Stimulated activated CD4-positive, alpha-beta T cell treated with anti-CD3 and anti-CD28 coated beads, Interleukin-2, amount 100 ng/mL, for 24 hours (primary cell): ENCODE results near the gene LEFTY1.
A peak's percentile ranks its signal among the peaks of the same experiment; 100 is the strongest.

ENCODE experiments used
- DNase-seq, 2 donors: peaks; one replicate each; pipeline ENCODE4 v3.0.0-alpha.2; 2020

LEFTY1 gene

GRCh38 chr1:225868631-225869330 lies 20.2 kb downstream of the LEFTY1 start:
- no peak for DNase-seq

DNA sequence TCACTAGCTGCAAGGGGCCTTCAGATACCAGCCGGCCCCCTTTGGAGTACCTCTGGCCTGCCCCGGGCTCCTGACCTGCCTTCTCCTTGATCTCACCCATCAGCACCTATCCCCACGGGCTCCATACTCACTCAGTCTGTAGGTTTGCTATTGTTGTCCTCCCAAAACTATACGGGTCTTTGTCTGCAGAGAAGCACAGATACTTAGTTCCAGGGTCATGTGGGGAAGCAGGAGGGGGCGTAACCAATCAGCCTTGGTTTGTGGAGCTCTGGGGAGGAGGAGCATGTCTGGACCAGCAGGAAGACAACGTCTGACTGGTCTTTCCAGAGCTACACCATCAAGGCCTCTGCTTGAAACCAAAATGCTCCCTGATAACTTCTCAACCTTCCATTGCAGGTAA lies 22.0 kb downstream of the LEFTY1 start:
- DNase-seq = no peak

DNA sequence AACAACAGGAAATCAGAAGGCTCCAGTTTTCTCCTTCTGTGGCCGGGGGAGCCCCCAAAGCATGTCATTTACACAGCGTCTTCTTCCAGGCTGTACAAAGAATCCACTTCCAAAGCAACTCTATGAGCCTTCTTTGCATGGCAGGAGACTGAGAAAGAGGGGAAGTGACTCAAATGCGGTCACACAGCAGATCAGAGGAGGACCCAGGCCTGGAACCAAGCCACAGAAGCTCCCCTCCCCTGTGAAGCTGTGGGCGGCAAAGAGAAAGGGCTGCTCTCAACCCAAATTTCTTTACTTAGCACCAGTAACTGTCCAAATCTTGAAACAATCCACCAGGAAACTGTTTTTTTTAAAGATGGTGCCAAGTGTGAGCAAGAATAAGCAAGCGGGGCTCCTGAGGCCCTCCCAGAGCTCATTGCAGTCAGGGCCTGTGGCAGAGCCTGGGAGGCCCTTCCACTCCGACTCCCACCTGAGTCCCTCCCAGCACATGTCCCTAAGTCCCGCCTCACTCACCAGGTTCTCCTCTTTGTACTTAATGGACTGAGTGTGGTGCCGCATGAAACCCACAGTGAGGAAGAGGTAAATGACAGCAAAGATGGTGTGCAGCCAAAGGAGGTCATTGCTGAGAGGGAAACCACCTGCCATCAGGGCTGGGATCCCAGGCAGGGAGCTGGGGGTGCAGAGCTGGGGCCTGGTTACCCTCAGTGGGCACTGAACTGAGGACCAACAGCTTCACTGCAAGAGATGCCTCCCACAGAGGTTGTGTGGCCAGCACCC lies 22.7 kb downstream of the LEFTY1 start:
- peak; percentile 76 for DNase-seq

DNA sequence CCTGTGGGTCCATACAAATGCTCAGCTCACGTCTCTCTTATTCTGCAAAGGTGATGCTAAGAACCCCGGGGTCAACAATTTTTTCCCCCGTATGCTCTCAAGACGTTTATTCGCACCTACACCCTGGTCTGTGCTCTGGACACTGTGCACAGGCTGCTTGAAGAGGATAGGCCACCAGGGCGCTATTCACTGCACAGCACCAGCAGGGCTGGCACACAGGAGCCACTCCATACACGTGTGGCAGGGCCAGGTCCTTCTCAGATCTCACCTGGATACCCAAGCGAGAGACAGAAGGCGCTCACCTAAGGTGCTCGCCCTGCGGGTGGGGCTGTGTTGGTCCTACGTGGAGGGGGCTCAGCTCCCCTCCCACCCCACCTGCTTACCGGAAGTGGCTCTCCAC lies 23.4 kb downstream of the LEFTY1 start:
- no peak for DNase-seq

DNA sequence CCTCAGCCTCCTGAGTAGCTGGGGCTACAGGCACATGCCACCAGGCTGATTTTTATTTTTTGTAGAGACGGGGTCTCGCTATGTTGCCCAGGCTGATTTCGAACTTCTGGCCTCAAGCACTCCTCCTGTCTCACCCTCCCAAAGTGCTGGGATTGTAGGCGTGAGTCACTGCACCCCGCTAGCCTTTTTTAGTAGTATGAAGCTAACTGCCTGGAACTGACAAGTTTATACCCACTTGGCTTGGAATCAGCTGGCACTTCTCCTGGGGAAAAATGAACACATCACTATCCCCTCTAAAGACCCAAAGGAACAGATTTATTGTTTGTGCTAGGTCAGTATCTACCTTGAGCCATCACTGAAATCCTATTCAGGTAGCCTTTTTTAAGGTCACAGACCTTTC lies 25.8 kb downstream of the LEFTY1 start:
- no peak for DNase-seq

GRCh38 chr1:225862581-225862950 lies 26.4 kb downstream of the LEFTY1 start:
- no peak for DNase-seq

DNA sequence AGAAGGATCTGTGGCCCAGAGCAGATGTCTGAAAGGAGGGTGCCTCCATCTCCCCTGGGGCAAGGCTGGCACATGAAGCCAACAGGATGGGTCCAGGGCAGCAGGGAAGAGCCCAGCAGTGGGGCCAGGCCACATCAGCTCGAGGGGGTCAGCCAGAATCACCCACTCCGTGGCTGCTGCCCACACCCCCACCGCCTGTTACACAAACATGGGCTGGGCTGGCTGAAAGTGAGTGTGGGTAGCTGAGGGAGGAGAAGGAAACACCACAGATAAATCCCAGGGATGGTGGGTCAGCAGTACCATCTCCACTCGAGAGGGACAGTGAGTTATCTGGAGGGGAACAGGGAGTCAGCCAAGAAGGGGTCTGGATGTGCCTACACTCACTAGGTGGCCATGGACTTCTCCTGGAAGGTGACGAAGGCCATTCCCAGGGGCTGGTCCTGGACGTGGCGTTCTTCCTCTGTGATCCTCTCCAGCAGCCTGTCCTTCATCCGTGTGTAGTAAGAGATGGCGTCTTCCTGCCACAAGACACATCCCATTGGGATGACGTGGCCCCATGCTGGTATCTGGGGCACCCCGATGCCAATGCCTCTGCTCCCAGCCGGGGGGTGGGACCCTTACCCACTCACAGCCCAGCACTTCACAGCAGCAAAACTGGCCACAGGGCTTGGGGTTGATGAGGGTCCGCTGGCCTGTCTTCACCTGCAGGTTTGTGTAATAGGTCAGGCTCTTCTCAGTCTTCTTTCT lies 26.9 kb downstream of the LEFTY1 start:
- no peak for DNase-seq

- DNase-seq = no peak
Observed at GRCh38 chr1:225860876-225861441, 28.0 kb downstream of the LEFTY1 start.

DNA sequence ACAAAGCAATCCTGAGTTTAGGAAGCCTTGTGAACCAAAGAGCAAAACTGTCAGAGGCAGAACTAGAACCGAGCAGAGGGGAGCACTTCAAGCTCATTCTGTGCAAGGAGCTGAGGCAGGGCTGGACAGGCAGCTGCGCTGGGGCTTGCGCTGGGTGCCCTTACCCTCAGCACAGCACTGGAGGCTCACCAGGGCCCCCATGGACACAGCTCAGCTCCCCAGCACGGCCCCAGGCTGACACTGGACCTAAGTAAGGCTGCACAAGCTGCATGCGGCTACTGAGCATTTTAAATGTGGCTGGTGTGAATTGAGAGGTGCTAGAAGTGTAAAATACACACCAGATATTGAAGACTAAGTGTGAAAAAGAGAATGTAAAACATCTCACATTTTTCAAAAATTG lies 28.8 kb downstream of the LEFTY1 start:
- DNase-seq = no peak

GRCh38 chr1:225859151-225859550 lies 29.8 kb downstream of the LEFTY1 start:
- DNase-seq = no peak

DNA sequence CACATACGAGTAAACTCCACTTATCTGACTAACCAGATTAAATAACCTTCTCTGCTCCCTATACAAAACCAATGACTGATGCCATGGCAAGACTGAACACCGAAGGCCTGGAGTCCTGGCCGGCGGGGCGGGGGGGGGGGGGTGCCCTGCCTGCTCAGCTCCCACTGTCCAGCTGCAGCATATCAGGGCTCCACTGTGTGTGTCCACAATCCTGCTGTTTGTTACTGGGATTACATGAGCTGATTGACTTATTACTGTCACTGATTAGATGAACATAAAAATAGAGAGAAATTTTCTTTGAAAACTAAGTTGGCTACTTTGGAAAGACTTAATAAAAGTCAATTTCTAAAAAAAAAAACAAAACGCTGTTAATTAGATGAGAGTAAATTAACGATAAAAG lies 31.7 kb downstream of the LEFTY1 start:
- no peak for DNase-seq

GRCh38 chr1:225855503-225856300 lies 33.2 kb downstream of the LEFTY1 start:
- no peak for DNase-seq

- DNase-seq = no peak
Observed at GRCh38 chr1:225853441-225853840, 35.5 kb downstream of the LEFTY1 start.

- DNase-seq = no peak
Observed at GRCh38 chr1:225852413-225853124, 36.4 kb downstream of the LEFTY1 start.

- no peak for DNase-seq
Observed at GRCh38 chr1:225851805-225852204, 37.1 kb downstream of the LEFTY1 start.

GRCh38 chr1:225850370-225850769 lies 38.6 kb downstream of the LEFTY1 start:
- DNase-seq = no peak

GRCh38 chr1:225849925-225850324 lies 39.0 kb downstream of the LEFTY1 start:
- DNase-seq = no peak

DNA sequence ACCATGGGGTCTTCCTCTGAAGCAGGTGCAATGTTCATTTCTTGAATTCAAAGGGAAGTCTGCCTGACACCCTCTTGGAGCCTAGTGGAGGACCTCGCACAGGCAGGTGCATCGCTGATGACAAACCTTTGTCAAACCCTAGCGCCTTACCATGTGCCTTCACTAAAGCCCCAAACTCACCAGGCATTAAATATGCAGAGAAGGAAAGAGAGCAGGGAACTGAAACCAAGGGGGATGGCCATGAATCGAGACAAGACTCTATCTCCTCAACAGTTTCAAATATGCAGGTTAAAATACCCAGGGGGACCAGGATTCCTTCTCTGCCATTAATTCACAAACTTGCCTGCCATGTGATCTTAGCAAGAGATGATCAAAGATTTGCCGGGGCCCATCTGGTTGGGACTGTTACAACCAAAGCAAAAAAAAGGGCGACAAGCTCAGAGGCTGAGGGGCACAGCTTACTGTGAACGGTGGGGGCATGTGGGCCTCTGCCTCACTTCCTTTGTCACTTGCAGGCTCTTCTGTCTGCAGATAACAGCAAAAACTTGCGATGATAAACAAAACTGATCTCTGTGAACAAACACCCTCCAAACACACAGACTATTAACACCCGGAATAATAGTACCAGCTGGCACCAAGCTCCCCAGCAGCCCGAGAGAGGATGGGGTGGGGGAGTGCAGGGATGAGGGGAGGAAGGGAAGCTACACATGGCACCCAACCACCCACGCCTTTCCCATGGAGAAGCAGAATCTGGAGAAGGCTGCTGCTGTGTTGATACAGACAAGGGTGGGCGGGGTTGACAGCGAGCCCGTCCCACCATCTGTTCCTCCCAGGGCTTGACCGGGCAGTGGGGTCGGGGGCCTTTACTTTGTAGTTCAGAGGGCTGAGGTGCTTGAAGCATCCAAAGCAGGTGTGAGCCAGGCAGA lies 40.7 kb downstream of the LEFTY1 start:
- no peak for DNase-seq

- no peak for DNase-seq
Observed at GRCh38 chr1:225847610-225848009, 41.3 kb downstream of the LEFTY1 start.
